Testis (tissue), 3 donors: ENCODE measurements around the gene PNPLA2. TPM values are rescaled to one million over a fixed set of nuclear protein-coding genes. Genes with fewer than 3 reads are reported as not detected.

Experiments used
- DNase-seq: peaks from one replicate; pipeline ENCODE4 v3.0.0-alpha.2; 2019
- H3K27ac ChIP-seq, 2 donors: fragments of 200-600 bp; sonication (generic); one replicate each; pipeline ENCODE4 v1.5.1; 2019
- H3K27me3 ChIP-seq: fragments of 200-600 bp; sonication (generic); one replicate; pipeline ENCODE4 v1.5.1; 2019
- H3K36me3 ChIP-seq: fragments of 200-600 bp; sonication (generic); one replicate; pipeline ENCODE4 v1.5.1; 2017; ENCODE audit warnings: low read depth; ENCODE audit errors: missing control alignments
- H3K4me1 ChIP-seq: fragments of 200-600 bp; sonication (generic); one replicate; pipeline ENCODE4 v1.5.1; 2019
- H3K4me3 ChIP-seq, 2 donors: fragments of 200-600 bp; sonication (generic); one replicate each; pipeline ENCODE4 v1.5.1; 2017 to 2019
- H3K9me3 ChIP-seq: fragments of 200-600 bp; sonication (generic); one replicate; pipeline ENCODE4 v1.5.1; 2017
- POLR2A ChIP-seq: fragments of 450-650 bp; IDR thresholded peaks from one replicate; pipeline ENCODE4 v1.6.1; 2017; ENCODE audit warnings: antibody characterized with exemption, mild to moderate bottlenecking, moderate library complexity
- WGBS, 2 donors: methylation state at CpG; one replicate each; pipeline ENCODE4 v1.1.5; 2018; 5-methylcytosine and 5-hydroxymethylcytosine counted together
- intact Hi-C: fragments of 100-400 bp; cut with DNase I; formaldehyde crosslinking; loops from one replicate; pipeline ENCODE4 v1.15.1; 2023; ENCODE audit warnings: low total_unique reads
- polyA plus RNA-seq: library from polyadenylated mRNA; stranded (reverse); fragments of 350-450 nt; fragmentation: Illumina TruSeq; extraction: RNeasy Lipid Tissue Mini Kit (QIAGEN cat#74804); gene quantifications from one replicate; pipeline ENCODE4 v1.2.3, GENCODE V29; 2014; ENCODE audit warnings: low read depth, low replicate concordance; ENCODE audit not compliant: insufficient read depth
- total RNA-seq, 2 donors: library from RNA; depleted of rRNA; stranded (reverse); fragments of >200 nt; gene quantifications; one replicate each; pipeline ENCODE4 v1.2.3, GENCODE V29; 2016
- TF ChIP-seq, protein P1 (sequence below), 3 experiments: fragments of 450-650 bp in 2 of 3; fragments of 200-600 bp in 1 of 3; sonication (generic) in 1 of 3; IDR thresholded peaks; one replicate each; pipeline ENCODE4 v1.5.1; 2016 to 2019; ENCODE audit warnings: antibody characterized with exemption in 3 of 3, mild to moderate bottlenecking in 2 of 3, moderate library complexity in 1 of 3

Gene PNPLA2
- total and polyA plus RNA-seq, 3 donors from 2014 or later, result 86.7 to 108 (median 96.7) TPM

DNA sequence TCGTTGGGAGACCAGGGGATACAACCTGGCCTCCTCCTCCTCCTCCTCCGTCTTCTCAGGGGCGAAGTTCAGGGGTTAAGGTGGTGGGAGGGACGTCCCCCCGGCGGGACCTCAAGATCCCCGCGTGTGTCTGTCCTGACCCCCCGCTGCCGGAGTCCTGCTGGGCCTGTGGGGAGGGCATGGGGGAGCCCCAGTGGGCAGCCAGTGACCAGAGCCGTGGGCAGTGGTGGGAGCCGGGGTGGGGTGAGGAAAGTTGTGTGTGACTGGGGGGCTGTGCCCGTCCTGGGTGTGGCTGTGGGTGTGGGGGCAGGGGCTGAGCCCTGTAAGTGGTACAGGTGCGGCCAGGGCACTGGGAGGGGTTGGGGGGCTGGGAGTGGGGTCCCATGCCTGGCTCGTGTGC lies 34.0 kb downstream of the PNPLA2 start:
- H3K4me1 ChIP-seq, result peaks cover 31% of the 10 kb centered on the region
- H3K9me3 ChIP-seq, result no peaks in the 10 kb centered on the region
- H3K4me3 ChIP-seq, result no peak overlapping the region
- H3K27me3 ChIP-seq, result no peaks in the 10 kb centered on the region
- TF ChIP-seq, protein P1, sequence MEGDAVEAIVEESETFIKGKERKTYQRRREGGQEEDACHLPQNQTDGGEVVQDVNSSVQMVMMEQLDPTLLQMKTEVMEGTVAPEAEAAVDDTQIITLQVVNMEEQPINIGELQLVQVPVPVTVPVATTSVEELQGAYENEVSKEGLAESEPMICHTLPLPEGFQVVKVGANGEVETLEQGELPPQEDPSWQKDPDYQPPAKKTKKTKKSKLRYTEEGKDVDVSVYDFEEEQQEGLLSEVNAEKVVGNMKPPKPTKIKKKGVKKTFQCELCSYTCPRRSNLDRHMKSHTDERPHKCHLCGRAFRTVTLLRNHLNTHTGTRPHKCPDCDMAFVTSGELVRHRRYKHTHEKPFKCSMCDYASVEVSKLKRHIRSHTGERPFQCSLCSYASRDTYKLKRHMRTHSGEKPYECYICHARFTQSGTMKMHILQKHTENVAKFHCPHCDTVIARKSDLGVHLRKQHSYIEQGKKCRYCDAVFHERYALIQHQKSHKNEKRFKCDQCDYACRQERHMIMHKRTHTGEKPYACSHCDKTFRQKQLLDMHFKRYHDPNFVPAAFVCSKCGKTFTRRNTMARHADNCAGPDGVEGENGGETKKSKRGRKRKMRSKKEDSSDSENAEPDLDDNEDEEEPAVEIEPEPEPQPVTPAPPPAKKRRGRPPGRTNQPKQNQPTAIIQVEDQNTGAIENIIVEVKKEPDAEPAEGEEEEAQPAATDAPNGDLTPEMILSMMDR (IDR thresholded peaks at IDR 0.05), result no peak
- TF ChIP-seq POLR2A, result no peak
- WGBS, 2 donors, result 82 to 84% methylated on average over 6 to 15 of the region's 15 CpGs
- intact Hi-C loops, result no loop called here
- no peak for DNase-seq
- no peaks in the 10 kb centered on the region for H3K36me3 ChIP-seq
- no peak overlapping the region for H3K27ac ChIP-seq

DNA sequence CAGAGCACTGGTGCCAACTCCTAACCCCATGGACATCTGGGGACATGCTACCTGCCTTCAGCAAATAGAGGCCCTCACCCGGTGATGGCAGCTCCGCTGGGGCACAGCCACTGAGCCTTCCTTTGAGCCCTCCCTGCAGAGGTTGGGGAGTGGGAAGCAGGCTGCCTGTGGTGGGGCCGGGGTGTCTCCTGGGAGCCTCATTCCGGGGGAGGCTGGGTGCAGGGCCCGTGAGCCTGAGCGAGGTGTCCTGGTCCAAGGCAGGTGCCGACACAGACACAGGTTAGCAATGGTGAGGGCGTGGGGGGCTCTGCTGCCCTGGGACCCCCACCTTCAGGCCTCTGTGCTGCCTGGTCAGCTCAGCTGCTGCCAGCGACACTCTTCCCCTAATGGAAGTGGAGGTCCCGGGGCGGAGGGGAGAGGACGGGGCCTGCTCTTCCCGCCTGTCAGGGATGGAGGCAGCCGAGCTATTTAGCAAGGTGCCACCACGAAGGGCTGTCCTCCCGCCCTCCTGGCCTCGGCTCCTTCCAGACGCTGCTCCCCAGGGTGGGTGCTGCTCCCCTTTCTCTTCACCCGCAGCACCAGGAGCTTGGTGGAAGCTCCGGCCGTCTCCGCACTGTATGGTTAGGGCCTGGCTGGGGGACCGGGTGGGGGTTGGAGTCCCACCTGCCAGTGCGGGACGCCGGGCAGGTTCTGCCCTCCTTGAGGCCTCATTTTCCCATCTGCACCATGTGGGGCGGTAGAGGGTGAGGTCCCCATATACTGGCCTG lies 35.2 kb downstream of the PNPLA2 start:
- Histone ChIP-seq H3K4me1 (peaks cover 21% of the 10 kb centered on the region), H3K4me3 (no peak overlapping the region), H3K36me3 (no peaks in the 10 kb centered on the region), H3K27ac (no peak overlapping the region), H3K9me3 (no peaks in the 10 kb centered on the region), H3K27me3 (no peaks in the 10 kb centered on the region)
- DNase-seq, result no peak
- WGBS, 2 donors, result 91 to 100% methylated on average over 5 to 26 of the region's 27 CpGs
- intact Hi-C loops, result no loop called here
- TF ChIP-seq, protein P1 (IDR thresholded peaks at IDR 0.05), result no peak
- no peak for TF ChIP-seq POLR2A

DNA sequence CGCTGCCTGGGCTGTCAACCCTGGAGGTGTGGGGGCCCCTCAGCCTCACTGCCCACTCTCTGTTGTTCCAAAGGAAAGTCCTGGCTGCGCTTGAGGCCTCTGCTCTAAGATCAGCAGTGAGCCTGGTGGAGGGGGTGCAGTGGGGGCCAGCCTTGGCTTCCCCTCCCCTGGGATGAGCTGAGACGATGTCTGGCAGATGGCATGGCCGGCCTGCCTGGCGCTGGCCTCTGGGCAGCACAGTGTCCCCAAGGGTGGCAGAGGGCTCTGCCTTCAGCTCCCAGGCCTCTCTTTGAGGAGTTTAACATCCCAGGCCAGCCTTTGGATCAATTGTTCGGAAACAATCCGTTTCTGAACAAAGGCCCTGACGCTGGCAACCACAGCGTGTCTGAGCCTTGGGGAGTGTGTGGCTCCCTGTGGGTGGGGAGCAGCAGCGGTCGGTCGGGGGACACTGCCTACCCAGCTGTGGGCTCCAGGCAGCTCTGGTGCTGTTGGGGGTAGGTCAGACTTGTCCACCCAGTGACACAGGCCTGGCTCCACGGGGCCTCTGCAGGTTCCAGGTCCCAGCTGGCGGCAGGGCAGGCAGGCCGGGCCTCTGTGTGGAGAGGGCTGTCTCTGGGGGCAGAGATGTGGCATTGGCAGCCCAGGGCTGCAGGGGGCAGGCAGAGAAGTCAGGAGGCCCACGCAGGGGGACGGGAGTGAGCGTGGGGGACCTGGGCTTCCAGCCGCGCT lies 36.1 kb downstream of the PNPLA2 start:
- H3K27ac ChIP-seq, result no peak overlapping the region
- no peak for TF ChIP-seq POLR2A
- TF ChIP-seq, protein P1 (IDR thresholded peaks at IDR 0.05), result no peak
- H3K27me3 ChIP-seq, result no peaks in the 10 kb centered on the region
- WGBS, 2 donors, result 85 to 93% methylated on average over 6 to 18 of the region's 20 CpGs
- no peak for DNase-seq
- H3K4me3 ChIP-seq, result no peak overlapping the region
- H3K4me1 ChIP-seq, result peaks cover 21% of the 10 kb centered on the region
- intact Hi-C loops, result no loop called here
- H3K36me3 ChIP-seq, result no peaks in the 10 kb centered on the region
- H3K9me3 ChIP-seq, result no peaks in the 10 kb centered on the region

DNA sequence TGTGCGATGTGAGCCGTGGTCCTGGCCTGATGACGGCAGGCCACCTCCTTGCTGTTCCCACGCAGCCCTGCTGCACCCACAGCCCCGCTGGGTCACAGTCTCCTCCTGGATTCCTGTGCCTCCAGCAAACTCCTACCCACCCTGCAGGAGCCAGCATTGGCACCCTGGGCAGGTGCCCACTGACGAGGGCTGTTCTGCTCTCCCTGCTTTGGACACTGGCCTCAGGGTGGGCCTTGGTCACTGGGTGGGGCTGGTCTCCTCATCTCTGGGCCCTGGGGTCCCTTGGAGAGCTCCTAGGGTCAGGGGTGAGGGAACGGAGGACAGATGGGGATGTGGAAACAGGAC lies 36.6 kb downstream of the PNPLA2 start:
- no peaks in the 10 kb centered on the region for H3K27me3 ChIP-seq
- TF ChIP-seq, protein P1 (IDR thresholded peaks at IDR 0.05), result no peak
- TF ChIP-seq POLR2A, result no peak
- no peak overlapping the region for H3K4me3 ChIP-seq
- WGBS, 2 donors, result 86 to 91% methylated on average over 4 to 7 of the region's 7 CpGs
- intact Hi-C loops, result no loop called here
- no peak for DNase-seq
- H3K36me3 ChIP-seq, result no peaks in the 10 kb centered on the region
- no peak overlapping the region for H3K27ac ChIP-seq
- no peaks in the 10 kb centered on the region for H3K9me3 ChIP-seq
- H3K4me1 ChIP-seq, result peaks cover 24% of the 10 kb centered on the region
